Breast epithelium (tissue), 4 donors: Measurements from ENCODE around the gene CCDC51. TPM values are rescaled to one million over a fixed set of nuclear protein-coding genes. Genes with fewer than 3 reads are reported as not detected.

Experiments used
- DNase-seq, 2 donors: peaks; one replicate each; pipeline ENCODE4 v3.0.0-alpha.2; 2019; ENCODE audit warnings: low spot score in 2 of 2
- H3K27ac ChIP-seq, 2 donors: fragments of 200-600 bp; sonication (generic) in 1 of 2; one replicate each; pipeline ENCODE4 v1.5.1; 2016 to 2019; ENCODE audit warnings: mild to moderate bottlenecking in 1 of 2
- H3K27me3 ChIP-seq, 2 donors: fragments of 200-600 bp; sonication (generic) in 1 of 2; one replicate each; pipeline versions ENCODE4 v1.5.1 to v1.6.0; 2017 to 2019; ENCODE audit warnings: control low read depth in 1 of 2, mild to moderate bottlenecking in 1 of 2
- H3K36me3 ChIP-seq: fragments of 200-600 bp; one replicate; pipeline ENCODE4 v1.5.1; 2019
- H3K4me1 ChIP-seq, 2 donors: fragments of 200-600 bp; sonication (generic); one replicate each; pipeline ENCODE4 v1.5.1; 2016 to 2019; ENCODE audit warnings: control low read depth in 1 of 2
- H3K4me3 ChIP-seq, 3 donors: fragments of 200-600 bp; sonication (generic); 1 replicate in 2 of 3; 2 replicates in 1 of 3; pipeline ENCODE4 v1.5.1; 2016 to 2019; ENCODE audit warnings: mild to moderate bottlenecking in 3 of 3, moderate library complexity in 2 of 3
- H3K9me3 ChIP-seq, 2 donors: fragments of 200-600 bp; sonication (generic) in 1 of 2; one replicate each; pipeline ENCODE4 v1.5.1; 2016 to 2019; ENCODE audit warnings: control low read depth in 1 of 2
- CTCF ChIP-seq, 3 donors: fragments of 450-650 bp; IDR thresholded peaks; one replicate each; pipeline ENCODE4 v1.5.1; 2016 to 2017; ENCODE audit warnings: antibody characterized with exemption in 3 of 3, mild to moderate bottlenecking in 3 of 3, moderate library complexity in 3 of 3
- POLR2A ChIP-seq: fragments of 450-650 bp; IDR thresholded peaks from one replicate; pipeline ENCODE4 v1.6.1; 2016; ENCODE audit warnings: antibody characterized with exemption, mild to moderate bottlenecking, moderate library complexity
- POLR2AphosphoS5 ChIP-seq, 3 donors: sonication (generic); formaldehyde crosslinking; IDR thresholded peaks; one replicate each; pipeline ENCODE4 v1.6.1; 2017; ENCODE audit warnings: antibody characterized with exemption in 3 of 3
- intact Hi-C: fragments of 100-400 bp; cut with DNase I; formaldehyde crosslinking; loops from one replicate; pipeline ENCODE4 v1.15.1; 2023; ENCODE audit warnings: low total_unique reads
- total RNA-seq, 3 donors: library from RNA; depleted of rRNA; stranded (reverse); fragments of >200 nt; gene quantifications; one replicate each; pipeline ENCODE4 v1.1.0, GENCODE V29; 2016

CCDC51 gene
- total RNA-seq, 3 donors from 2014 or later: 12.5 to 14.7 (median 13.9) TPM

- Histone ChIP-seq H3K36me3 (peaks cover 6% of the 10 kb centered on the region), H3K4me3 (no peak overlapping the region), H3K9me3 (no peaks in the 10 kb centered on the region), H3K4me1 (peaks cover 4 to 17% of the 10 kb centered on the region in 2 donors), H3K27me3 (no peaks in the 10 kb centered on the region), H3K27ac (peak overlapping the region; percentile 11 to 93)
- peak; percentile 14 to 16 for DNase-seq
- intact Hi-C loops: no loop called here
- TF ChIP-seq POLR2AphosphoS5 (IDR thresholded peaks at IDR 0.05) (no peak), CTCF (IDR thresholded peaks at IDR 0.05) (no peak), POLR2A (no peak)
Measured at GRCh38 chr3:48405971-48406370, 33.9 kb downstream of the CCDC51 start.

- peaks cover 4 to 17% of the 10 kb centered on the region in 2 donors for H3K4me1 ChIP-seq
Measured at GRCh38 chr3:48405343-48405881, 34.5 kb downstream of the CCDC51 start.

GRCh38 chr3:48404440-48405342 lies 35.2 kb downstream of the CCDC51 start:
- peak; percentile 27 to 45 for DNase-seq
- H3K4me1 ChIP-seq: peaks cover 4 to 17% of the 10 kb centered on the region in 2 donors
- H3K27me3 ChIP-seq: no peaks in the 10 kb centered on the region
- no peaks in the 10 kb centered on the region for H3K9me3 ChIP-seq
- no peak for TF ChIP-seq CTCF (IDR thresholded peaks at IDR 0.05)
- H3K36me3 ChIP-seq: no peaks in the 10 kb centered on the region
- H3K4me3 ChIP-seq: no peak overlapping the region
- intact Hi-C loops: no loop called here
- peak overlapping the region; percentile 90 to 93 for H3K27ac ChIP-seq

More at GRCh38 chr3:48405343-48405881, 34.5 kb downstream of the CCDC51 start:
- peaks cover under 1% of the 10 kb centered on the region for H3K36me3 ChIP-seq
- no peak for TF ChIP-seq CTCF (IDR thresholded peaks at IDR 0.05)
- TF ChIP-seq POLR2AphosphoS5 (IDR thresholded peaks at IDR 0.05): no peak
- no peak for TF ChIP-seq POLR2A
- intact Hi-C loops: no loop called here
- no peaks in the 10 kb centered on the region for H3K27me3 ChIP-seq
- no peak overlapping the region for H3K4me3 ChIP-seq
- no peaks in the 10 kb centered on the region for H3K9me3 ChIP-seq
- peak; percentile 45 to 50 for DNase-seq
- H3K27ac ChIP-seq: peak overlapping the region; percentile 11 to 93

GRCh38 chr3:48403533-48404439 lies 36.1 kb downstream of the CCDC51 start:
- TF ChIP-seq POLR2AphosphoS5 (IDR thresholded peaks at IDR 0.05): no peak
- no peak for TF ChIP-seq POLR2A
- no peak for TF ChIP-seq CTCF (IDR thresholded peaks at IDR 0.05)
- Histone ChIP-seq H3K27ac (peak overlapping the region; percentile 90 to 93), H3K36me3 (no peaks in the 10 kb centered on the region), H3K4me1 (peaks cover 4 to 17% of the 10 kb centered on the region in 2 donors), H3K27me3 (no peaks in the 10 kb centered on the region), H3K4me3 (no peak overlapping the region), H3K9me3 (no peaks in the 10 kb centered on the region)
- DNase-seq: peak; percentile 20 to 45
- intact Hi-C loops: no loop called here
